Loucy (cell line): ENCODE measurements around the gene RAB27A.

Experiments
- H2AFZ ChIP-seq: fragments of 200-600 bp; sonication (generic); 2 replicates; pipeline ENCODE4 v1.6.0; 2016; ENCODE audit warnings: antibody characterized with exemption, mild to moderate bottlenecking, low read length, moderate library complexity
- H3F3A ChIP-seq: fragments of 200-600 bp; 2 replicates; pipeline ENCODE4 v1.6.0; 2016; ENCODE audit warnings: antibody characterized with exemption, low read depth, mild to moderate bottlenecking
- H3K27me3 ChIP-seq: fragments of 200-600 bp; sonication (generic); 2 replicates; pipeline ENCODE4 v1.6.1; 2014; ENCODE audit warnings: low read length, mild to moderate bottlenecking; ENCODE audit not compliant: insufficient read depth, poor library complexity, severe bottlenecking
- H3K36me3 ChIP-seq: fragments of 200-600 bp; sonication (generic); 2 replicates; pipeline ENCODE4 v1.6.1; 2016; ENCODE audit warnings: low read length; ENCODE audit not compliant: insufficient read depth
- H3K4me1 ChIP-seq: fragments of 200-600 bp; sonication (generic); 2 replicates; pipeline ENCODE4 v1.5.1; 2014; ENCODE audit warnings: low read length, mild to moderate bottlenecking; ENCODE audit not compliant: insufficient read depth, poor library complexity, severe bottlenecking
- H3K4me2 ChIP-seq: fragments of 200-600 bp; sonication (generic); 2 replicates; pipeline ENCODE4 v1.6.0; 2014; ENCODE audit warnings: antibody characterized with exemption, low read length, low read depth, mild to moderate bottlenecking; ENCODE audit not compliant: poor library complexity, severe bottlenecking
- H3K4me3 ChIP-seq: fragments of 200-600 bp; sonication (generic); 2 replicates; pipeline ENCODE4 v1.5.1; 2014; ENCODE audit warnings: low read length, mild to moderate bottlenecking, mixed read lengths; ENCODE audit not compliant: poor library complexity, severe bottlenecking
- H3K79me2 ChIP-seq: fragments of 200-600 bp; sonication (generic); 2 replicates; pipeline ENCODE4 v1.6.1; 2014; ENCODE audit warnings: low read length; ENCODE audit not compliant: insufficient read depth
- H3K9ac ChIP-seq: fragments of 200-600 bp; sonication (generic); 2 replicates; pipeline ENCODE4 v1.6.0; 2014; ENCODE audit warnings: mild to moderate bottlenecking, low read depth, low read length, moderate library complexity; ENCODE audit not compliant: poor library complexity, severe bottlenecking
- H3K9me2 ChIP-seq: fragments of 200-600 bp; sonication (generic); replicated peaks from 2 replicates; pipeline ENCODE4 v1.6.1; 2016; ENCODE audit warnings: low read depth, low read length, mixed read lengths
- H3K9me3 ChIP-seq: fragments of 200-600 bp; sonication (generic); 2 replicates; pipeline ENCODE4 v1.6.1; 2014; ENCODE audit warnings: mild to moderate bottlenecking, antibody characterized with exemption, low read length, low read depth; ENCODE audit not compliant: insufficient read depth
- H4K20me1 ChIP-seq: fragments of 200-600 bp; sonication (generic); 2 replicates; pipeline ENCODE4 v1.6.0; 2014; ENCODE audit warnings: antibody characterized with exemption, low read length, mild to moderate bottlenecking; ENCODE audit not compliant: insufficient read depth, poor library complexity, severe bottlenecking
- EZH2phosphoT487 ChIP-seq: fragments of 200-600 bp; IDR thresholded peaks from 2 replicates; pipeline ENCODE4 v1.6.1; 2018; ENCODE audit warnings: antibody characterized with exemption, mild to moderate bottlenecking, moderate library complexity, borderline replicate concordance
- TF ChIP-seq, protein P1 (sequence below): fragments of 200-600 bp; sonication (generic); conservative IDR thresholded peaks from 2 replicates; pipeline ENCODE4 v1.5.1; 2014; ENCODE audit warnings: mild to moderate bottlenecking, antibody characterized with exemption, low read length

Gene RAB27A

DNA sequence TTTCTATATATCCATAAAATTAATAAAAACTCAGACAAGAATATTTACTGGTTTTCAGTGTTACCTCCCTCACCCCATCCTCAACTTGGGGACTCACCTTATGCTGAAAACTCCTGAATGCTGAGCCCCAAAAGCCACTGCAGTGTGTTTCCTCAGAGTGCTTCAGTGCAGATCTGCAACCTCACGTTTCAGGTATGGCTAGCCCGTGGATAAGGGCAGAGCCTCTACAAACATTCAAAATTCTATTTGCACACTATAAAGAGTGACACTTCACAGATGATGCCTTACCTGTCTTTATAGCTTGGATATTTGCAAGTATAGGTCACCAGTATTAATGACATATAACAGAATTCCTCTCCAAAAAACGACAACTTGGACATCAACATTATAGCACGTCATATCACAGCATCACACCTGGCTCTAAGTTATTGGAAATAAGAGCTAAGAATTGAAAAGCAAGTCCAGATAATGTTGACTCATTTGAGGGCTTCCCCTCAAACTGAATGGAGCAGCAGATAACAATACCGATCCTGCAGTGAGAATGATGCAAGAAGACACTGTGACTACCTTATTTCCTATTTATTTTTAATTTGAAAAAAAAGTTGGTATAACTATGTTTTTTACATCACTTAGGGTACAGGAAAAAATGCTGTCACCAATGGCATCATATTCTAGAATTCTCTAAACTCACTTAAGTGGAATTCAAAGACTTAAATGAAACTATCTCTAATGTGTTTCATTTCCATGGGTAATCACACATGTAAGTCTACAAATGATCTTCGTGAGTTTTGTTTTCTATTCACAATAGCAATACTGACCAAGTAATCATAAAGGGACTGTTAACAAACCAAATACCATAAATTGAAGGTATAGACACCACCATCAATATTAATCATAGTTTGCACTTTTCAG is 52.1 kb downstream of the RAB27A start:
- no peaks in the 10 kb centered on the region for H3F3A ChIP-seq
- no peak overlapping the region for H2AFZ ChIP-seq
- H3K4me3 ChIP-seq: no peak overlapping the region
- no peak overlapping the region for H3K4me2 ChIP-seq
- H3K9me2 ChIP-seq: no peaks in the 10 kb centered on the region
- no peaks in the 10 kb centered on the region for H3K9me3 ChIP-seq
- H3K9ac ChIP-seq: no peak overlapping the region
- no peaks in the 10 kb centered on the region for H3K27me3 ChIP-seq
- TF ChIP-seq EZH2phosphoT487: no peak
- TF ChIP-seq, protein P1, sequence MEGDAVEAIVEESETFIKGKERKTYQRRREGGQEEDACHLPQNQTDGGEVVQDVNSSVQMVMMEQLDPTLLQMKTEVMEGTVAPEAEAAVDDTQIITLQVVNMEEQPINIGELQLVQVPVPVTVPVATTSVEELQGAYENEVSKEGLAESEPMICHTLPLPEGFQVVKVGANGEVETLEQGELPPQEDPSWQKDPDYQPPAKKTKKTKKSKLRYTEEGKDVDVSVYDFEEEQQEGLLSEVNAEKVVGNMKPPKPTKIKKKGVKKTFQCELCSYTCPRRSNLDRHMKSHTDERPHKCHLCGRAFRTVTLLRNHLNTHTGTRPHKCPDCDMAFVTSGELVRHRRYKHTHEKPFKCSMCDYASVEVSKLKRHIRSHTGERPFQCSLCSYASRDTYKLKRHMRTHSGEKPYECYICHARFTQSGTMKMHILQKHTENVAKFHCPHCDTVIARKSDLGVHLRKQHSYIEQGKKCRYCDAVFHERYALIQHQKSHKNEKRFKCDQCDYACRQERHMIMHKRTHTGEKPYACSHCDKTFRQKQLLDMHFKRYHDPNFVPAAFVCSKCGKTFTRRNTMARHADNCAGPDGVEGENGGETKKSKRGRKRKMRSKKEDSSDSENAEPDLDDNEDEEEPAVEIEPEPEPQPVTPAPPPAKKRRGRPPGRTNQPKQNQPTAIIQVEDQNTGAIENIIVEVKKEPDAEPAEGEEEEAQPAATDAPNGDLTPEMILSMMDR: no peak
- H4K20me1 ChIP-seq: no peaks in the 10 kb centered on the region
- peaks cover 54% of the 10 kb centered on the region for H3K79me2 ChIP-seq
- peaks cover 20% of the 10 kb centered on the region; the same call in 1 of the 2 replicates for H3K36me3 ChIP-seq
- H3K4me1 ChIP-seq: peaks cover 15% of the 10 kb centered on the region

DNA sequence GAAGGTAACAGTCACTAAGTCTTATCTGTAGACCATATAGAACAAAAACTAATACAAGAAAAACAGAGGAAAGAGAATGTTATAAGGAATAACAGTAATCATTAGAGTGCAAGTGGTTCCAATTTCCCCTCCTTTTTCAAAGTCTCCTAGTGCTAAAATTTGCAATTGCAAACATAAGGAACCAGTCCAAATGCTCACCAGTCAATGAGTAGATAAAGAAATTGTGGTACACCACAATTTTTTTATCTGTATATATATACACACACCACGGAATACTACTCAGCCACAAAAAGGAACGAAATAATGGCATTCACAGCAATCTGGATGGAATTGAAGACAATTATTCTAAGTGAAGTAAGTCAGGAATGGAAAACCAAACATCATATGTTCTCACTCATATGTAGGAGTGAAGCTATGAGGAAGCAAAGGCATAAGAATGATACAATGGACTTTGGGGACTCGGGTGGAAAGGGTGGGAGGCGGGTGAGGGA is 54.0 kb downstream of the RAB27A start:
- Histone ChIP-seq H3K36me3 (peaks cover 29% of the 10 kb centered on the region; the same call in 1 of the 2 replicates), H3K9me2 (no peaks in the 10 kb centered on the region), H3K4me3 (no peak overlapping the region), H2AFZ (no peak overlapping the region), H3K4me1 (peaks cover 7% of the 10 kb centered on the region), H3K9me3 (no peaks in the 10 kb centered on the region), H3K4me2 (no peak overlapping the region), H4K20me1 (no peaks in the 10 kb centered on the region), H3F3A (no peaks in the 10 kb centered on the region), H3K9ac (no peak overlapping the region), H3K79me2 (peaks cover 49% of the 10 kb centered on the region), H3K27me3 (no peaks in the 10 kb centered on the region)
- TF ChIP-seq EZH2phosphoT487: no peak
- TF ChIP-seq, protein P1: no peak

DNA sequence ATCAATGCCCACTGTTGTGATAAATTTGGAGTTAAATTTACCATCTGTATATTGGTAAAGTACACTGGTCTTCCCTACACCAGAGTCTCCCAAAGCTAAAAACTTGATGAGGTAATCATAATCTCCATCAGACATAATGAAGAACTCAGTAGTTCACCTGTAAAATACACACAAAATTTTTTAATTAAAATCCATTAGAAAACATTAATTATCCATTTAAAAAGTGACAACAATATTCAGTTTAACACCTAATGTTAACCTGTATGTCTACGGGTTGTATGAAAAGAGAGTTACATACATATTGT is 54.9 kb downstream of the RAB27A start:
- Histone ChIP-seq H3F3A (no peaks in the 10 kb centered on the region), H3K36me3 (peaks cover 29% of the 10 kb centered on the region; the same call in 1 of the 2 replicates), H3K9me3 (no peaks in the 10 kb centered on the region), H3K4me1 (peaks cover 7% of the 10 kb centered on the region), H3K9me2 (no peaks in the 10 kb centered on the region), H3K4me2 (no peak overlapping the region), H3K4me3 (no peak overlapping the region), H3K27me3 (no peaks in the 10 kb centered on the region), H2AFZ (no peak overlapping the region), H3K9ac (no peak overlapping the region), H3K79me2 (peaks cover 41% of the 10 kb centered on the region), H4K20me1 (no peaks in the 10 kb centered on the region)
- TF ChIP-seq, protein P1: no peak
- TF ChIP-seq EZH2phosphoT487: no peak
